Transverse colon (tissue), 4 donors: ENCODE results near the gene FGA. TPM values are rescaled to one million over a fixed set of nuclear protein-coding genes. Genes with fewer than 3 reads are reported as not detected.

Experiments
- DNase-seq: peaks from one replicate; pipeline ENCODE4 v3.0.0-alpha.2; 2019
- H3K27ac ChIP-seq, 4 donors: fragments of 200-600 bp; sonication (generic); 2 replicates each; pipeline ENCODE4 v1.5.1; 2016 to 2018; ENCODE audit warnings: inconsistent platforms in 4 of 4
- H3K27me3 ChIP-seq: fragments of 200-600 bp; sonication (generic); 2 replicates; pipeline ENCODE4 v1.5.1; 2017; ENCODE audit warnings: inconsistent platforms
- H3K36me3 ChIP-seq, 4 donors: fragments of 200-600 bp; sonication (generic); 2 replicates each; pipeline ENCODE4 v1.5.1; 2017 to 2019; ENCODE audit warnings: inconsistent platforms in 4 of 4
- H3K4me1 ChIP-seq, 4 donors: fragments of 200-600 bp; sonication (generic); 2 replicates each; pipeline ENCODE4 v1.5.1; 2017 to 2020; ENCODE audit warnings: inconsistent platforms in 4 of 4
- H3K4me3 ChIP-seq, 4 donors: fragments of 200-600 bp; sonication (generic); 1 replicate in 1 of 4; 2 replicates in 3 of 4; pipeline versions ENCODE4 v1.5.1 to v1.6.1; 2017 to 2019; ENCODE audit warnings: inconsistent platforms in 4 of 4
- H3K9me3 ChIP-seq, 2 donors: fragments of 200-600 bp; sonication (generic); 2 replicates each; pipeline ENCODE4 v1.5.1; 2017 to 2019; ENCODE audit warnings: inconsistent platforms in 2 of 2
- CTCF ChIP-seq, 5 experiments: fragments of 200-600 bp in 3 of 5; fragments of 450-650 bp in 2 of 5; sonication (generic) in 3 of 5; IDR thresholded peaks; 1 replicate in 2 of 5; 2 replicates in 3 of 5; pipeline ENCODE4 v1.5.1; 2016 to 2017; ENCODE audit warnings: antibody characterized with exemption in 5 of 5, inconsistent platforms in 3 of 5, mild to moderate bottlenecking in 2 of 5, moderate library complexity in 1 of 5
- EP300 ChIP-seq: sonication (generic); formaldehyde crosslinking; IDR thresholded peaks from one replicate; pipeline ENCODE4 v1.6.1; 2017; ENCODE audit warnings: antibody characterized with exemption, low read depth
- POLR2A ChIP-seq: fragments of 450-650 bp; IDR thresholded peaks from one replicate; pipeline ENCODE4 v1.6.1; 2016; ENCODE audit warnings: antibody characterized with exemption, mild to moderate bottlenecking, moderate library complexity
- POLR2AphosphoS5 ChIP-seq, 3 donors: sonication (generic); formaldehyde crosslinking; IDR thresholded peaks; one replicate each; pipeline ENCODE4 v1.6.1; 2016; ENCODE audit warnings: antibody characterized with exemption in 3 of 3
- WGBS, 2 donors: methylation state at CpG; one replicate each; pipeline ENCODE4 v1.1.5; 2018; ENCODE audit warnings: low coverage in 1 of 2; 5-methylcytosine and 5-hydroxymethylcytosine counted together
- in situ Hi-C, 4 donors: fragments of 200-750 bp; cut with MboI; loops; one replicate each; pipeline versions ENCODE4 v1.15.0 to v1.15.1; 2017; ENCODE audit warnings: low sequenced_read_pairs in 3 of 4, low pct_ligation_motif_present in 1 of 4, low pct_unique_long_range_greater_than_20kb in 1 of 4
- intact Hi-C: fragments of 100-400 bp; cut with DNase I; formaldehyde crosslinking; loops from one replicate; pipeline ENCODE4 v1.15.1; 2023; ENCODE audit warnings: low total_unique reads
- total RNA-seq, 4 donors: library from RNA; depleted of rRNA; stranded (reverse); fragments of >200 nt; gene quantifications; one replicate each; pipeline ENCODE4 v1.1.0, GENCODE V29; 2016

Gene FGA
- total RNA-seq, 4 donors from 2014 or later, result not detected

GRCh38 chr4:154612472-154613414 lies 22.2 kb upstream of the FGA start, which contains the start of gene FGG:
FGG (minus strand) TSS chr4:154612656; CDS start chr4:154612609, 47 bp downstream.
- 73 to 83% methylated on average over 5 to 7 of the region's 7 CpGs for WGBS, 2 donors
- no peak for DNase-seq
- H3K4me1 ChIP-seq, result peaks cover 0 to 16% (median 4%) of the 10 kb centered on the region in 4 donors
- H3K27me3 ChIP-seq, result no peaks in the 10 kb centered on the region
- intact Hi-C loops, result no loop called here
- no peak within 1 kb of the TSS for H3K4me3 ChIP-seq
- H3K9me3 ChIP-seq, result no peaks in the 10 kb centered on the region
- in situ Hi-C loops, result loop anchor here in 1 of 4 donors (10.0 kb wide), 1 partner anchor 58 kb away; the partner anchor contains the start of gene PLRG1
- no peak within 1 kb of the TSS for H3K27ac ChIP-seq
- TF ChIP-seq CTCF (IDR thresholded peaks at IDR 0.05) (no peak), POLR2A (no peak), EP300 (no peak), POLR2AphosphoS5 (IDR thresholded peaks at IDR 0.05) (no peak)
- H3K36me3 ChIP-seq, result no peaks in the 10 kb centered on the region

DNA sequence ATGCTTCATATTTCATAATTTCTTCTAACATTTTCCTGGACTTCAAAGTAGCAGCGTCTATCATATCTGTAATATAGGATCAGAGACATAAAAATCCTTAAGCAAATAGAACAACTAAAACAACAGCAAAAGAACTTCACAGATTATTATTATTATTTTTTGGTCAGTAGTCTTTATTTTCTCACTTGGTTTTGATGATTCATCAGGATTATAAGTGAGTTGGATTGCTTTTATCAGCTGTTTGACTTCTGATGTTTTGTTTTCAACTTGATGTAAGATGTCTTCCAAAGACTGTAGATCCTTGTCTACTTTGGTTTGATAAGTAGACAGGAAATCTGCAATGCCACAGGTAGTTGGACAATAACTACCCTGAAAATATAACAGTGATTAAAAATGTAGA lies 21.3 kb upstream of the FGA start:
- in situ Hi-C loops (loop anchor here in 1 of 4 donors (10.0 kb wide), 1 partner anchor 57 kb away; the partner anchor contains the start of gene PLRG1), intact Hi-C loops (no loop called here)
- Histone ChIP-seq H3K27ac (no peak overlapping the region), H3K4me1 (peaks cover 0 to 7% (median under 1%) of the 10 kb centered on the region in 4 donors), H3K4me3 (no peak overlapping the region), H3K27me3 (no peaks in the 10 kb centered on the region), H3K9me3 (no peaks in the 10 kb centered on the region), H3K36me3 (no peaks in the 10 kb centered on the region)
- WGBS, 2 donors, result 69 to 75% methylated on average over 1 of the region's 1 CpG
- no peak for DNase-seq
- TF ChIP-seq POLR2A, result no peak
- no peak for TF ChIP-seq EP300
- TF ChIP-seq POLR2AphosphoS5 (IDR thresholded peaks at IDR 0.05), result no peak
- TF ChIP-seq CTCF (IDR thresholded peaks at IDR 0.05), result no peak

- 67 to 75% methylated on average over 4 of the region's 4 CpGs for WGBS, 2 donors
- no peak overlapping the region for H3K4me3 ChIP-seq
- H3K36me3 ChIP-seq, result no peaks in the 10 kb centered on the region
- no peak for TF ChIP-seq POLR2A
- no peak for TF ChIP-seq POLR2AphosphoS5 (IDR thresholded peaks at IDR 0.05)
- no peak for TF ChIP-seq EP300
- no peak for TF ChIP-seq CTCF (IDR thresholded peaks at IDR 0.05)
- no peak for DNase-seq
- no peaks in the 10 kb centered on the region for H3K4me1 ChIP-seq
- H3K9me3 ChIP-seq, result no peaks in the 10 kb centered on the region
- in situ Hi-C loops, result loop anchor here in 1 of 4 donors (10.0 kb wide), 1 partner anchor 56 kb away; the partner anchor contains the start of gene PLRG1
- intact Hi-C loops, result no loop called here
- H3K27ac ChIP-seq, result no peak overlapping the region
- no peaks in the 10 kb centered on the region for H3K27me3 ChIP-seq
Observed at GRCh38 chr4:154610582-154610981, 20.0 kb upstream of the FGA start.

DNA sequence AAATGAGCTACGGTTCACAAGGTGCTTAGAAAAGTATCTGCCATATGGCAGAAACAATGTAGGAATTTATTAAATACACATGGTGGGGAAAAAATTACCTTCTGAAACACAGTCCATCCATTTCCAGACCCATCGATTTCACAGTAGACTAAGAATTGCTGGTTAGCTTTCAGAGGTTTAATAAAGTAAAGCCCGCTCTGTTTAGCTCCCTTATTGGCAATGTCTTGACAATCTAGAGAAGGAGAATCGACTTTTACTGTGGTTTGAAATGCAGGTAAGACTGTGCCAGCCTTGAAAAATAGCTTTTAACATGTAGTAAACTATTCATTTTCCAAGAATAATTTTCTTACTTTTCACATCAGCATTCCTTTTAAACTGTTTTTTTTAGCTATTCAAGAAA lies 19.0 kb upstream of the FGA start:
- no peak for DNase-seq
- Histone ChIP-seq H3K9me3 (no peaks in the 10 kb centered on the region), H3K27ac (no peak overlapping the region), H3K27me3 (no peaks in the 10 kb centered on the region), H3K36me3 (no peaks in the 10 kb centered on the region), H3K4me3 (no peak overlapping the region), H3K4me1 (no peaks in the 10 kb centered on the region)
- WGBS, 2 donors, result 87 to 89% methylated on average over 2 to 4 of the region's 4 CpGs
- intact Hi-C loops, result no loop called here
- in situ Hi-C loops, result no loop called here
- no peak for TF ChIP-seq POLR2AphosphoS5 (IDR thresholded peaks at IDR 0.05)
- no peak for TF ChIP-seq EP300
- no peak for TF ChIP-seq POLR2A
- no peak for TF ChIP-seq CTCF (IDR thresholded peaks at IDR 0.05)
